WTC11 (cell line): ENCODE measurements around the gene RTKN.

Source experiments
- ATF3 ChIP-seq: sonication (generic); formaldehyde crosslinking; conservative IDR thresholded peaks from 2 replicates; pipeline ENCODE4 v1.8.1; 2022; ENCODE audit warnings: mild to moderate bottlenecking, missing genetic modification reagents
- CTCF ChIP-seq: fragments of 200-600 bp; IDR thresholded peaks from 2 replicates; pipeline ENCODE4 v1.8.0; 2022; ENCODE audit warnings: antibody characterized with exemption
- E2F4 ChIP-seq: sonication (generic); formaldehyde crosslinking; IDR thresholded peaks from 2 replicates; pipeline ENCODE4 v1.8.1; 2022; ENCODE audit warnings: low read depth, mild to moderate bottlenecking, moderate library complexity, missing genetic modification reagents, borderline replicate concordance
- GABPB1 ChIP-seq: sonication (generic); formaldehyde crosslinking; IDR thresholded peaks from 2 replicates; pipeline ENCODE4 v1.8.1; 2023; ENCODE audit warnings: mild to moderate bottlenecking, missing genetic modification reagents
- HMGXB4 ChIP-seq: sonication (generic); formaldehyde crosslinking; IDR thresholded peaks from 2 replicates; pipeline ENCODE4 v1.8.1; 2023; ENCODE audit warnings: mild to moderate bottlenecking, moderate library complexity, missing genetic modification reagents
- MAX ChIP-seq: sonication (generic); formaldehyde crosslinking; IDR thresholded peaks from 2 replicates; pipeline ENCODE4 v1.8.0; 2022; ENCODE audit warnings: mild to moderate bottlenecking, missing genetic modification reagents
- ZNF396 ChIP-seq: fragments of 250-450 bp; sonication (Bioruptor Pico); IDR thresholded peaks from 2 replicates; pipeline ENCODE4 v1.8.0; 2021; ENCODE audit warnings: mild to moderate bottlenecking, moderate library complexity, borderline replicate concordance
- ZNF512 ChIP-seq: sonication (generic); formaldehyde crosslinking; IDR thresholded peaks from 2 replicates; pipeline ENCODE4 v1.8.1; 2022; ENCODE audit warnings: missing genetic modification reagents, borderline replicate concordance

GRCh38 chr2:74401891-74402290 is 39.8 kb downstream of the RTKN start:
- TF ChIP-seq E2F4 (CRISPR knock-in tag) = no peak
- no peak for TF ChIP-seq ATF3 (CRISPR knock-in tag)
- TF ChIP-seq GABPB1 = no peak
- TF ChIP-seq HMGXB4 (CRISPR knock-in tag) = no peak
- no peak for TF ChIP-seq CTCF
- TF ChIP-seq MAX (CRISPR knock-in tag) = no peak
- TF ChIP-seq ZNF396 (CRISPR knock-in tag) = no peak
- TF ChIP-seq ZNF512 (CRISPR knock-in tag) = no peak
